ENCODE results near the gene RNFT2. TPM values are rescaled to one million over a fixed set of nuclear protein-coding genes. Genes with fewer than 3 reads are reported as not detected.

RNFT2 gene
- total and polyA plus RNA-seq, 7 donors = 0.04 to 0.64 (median 0.36) TPM

DNA sequence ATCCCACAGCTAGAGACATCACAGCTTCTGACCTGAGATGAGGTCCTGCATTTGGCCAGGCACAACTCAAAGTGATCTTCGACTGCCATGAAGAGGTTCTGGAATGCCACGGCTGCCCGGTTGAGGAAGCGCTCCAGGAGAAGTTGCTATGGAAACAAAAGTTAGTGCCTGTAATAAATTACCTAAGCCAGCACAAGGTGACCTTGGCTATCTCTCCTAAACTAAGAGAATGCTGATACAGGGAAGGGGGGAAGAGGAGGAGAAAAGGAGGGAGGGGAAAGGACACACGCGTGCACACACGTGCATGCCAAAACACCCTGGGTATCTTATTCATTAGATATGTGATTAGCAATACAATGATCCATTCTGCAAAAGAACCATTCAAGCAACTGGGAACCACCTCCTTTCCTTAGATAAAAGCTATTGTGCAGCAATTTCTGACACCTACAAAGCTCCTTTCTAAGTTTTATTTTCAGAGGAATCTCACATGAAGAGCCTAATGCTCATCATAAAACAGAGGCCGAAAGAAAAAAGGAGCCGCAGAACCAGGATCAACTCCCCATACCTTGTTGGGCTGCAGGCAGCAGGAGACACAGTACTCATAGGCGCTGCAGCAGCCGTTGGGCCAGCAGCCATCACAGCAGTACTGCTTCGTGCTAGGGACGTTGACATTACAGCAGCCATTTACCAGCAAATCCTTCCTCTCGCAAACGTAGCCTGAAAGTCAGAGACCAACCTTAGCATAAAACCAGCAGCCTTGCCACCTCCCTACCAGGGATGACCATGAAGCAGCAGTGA, 18.2 kb upstream of the RNFT2 start:
- peaks cover 37% of the 10 kb centered on the region for H3K4me1 ChIP-seq
- H3K36me3 ChIP-seq (ENCODE audit: insufficient read depth in 1 of 2, low read depth in 1 of 2) = peaks cover 3 to 24% of the 10 kb centered on the region in 2 donors
- no peaks in the 10 kb centered on the region for H3K9me3 ChIP-seq
- intact Hi-C loops (cut with DNase I) = loop anchor here in 1 of 2 donors (5.0 to 10.0 kb wide), 2 partner anchors 102 to 735 kb away; no protein-coding TSS in a partner anchor
- H3K27me3 ChIP-seq (ENCODE audit: insufficient read depth in 3 of 3, low read length in 2 of 3) = no peaks in the 10 kb centered on the region
- TF ChIP-seq, protein P1, sequence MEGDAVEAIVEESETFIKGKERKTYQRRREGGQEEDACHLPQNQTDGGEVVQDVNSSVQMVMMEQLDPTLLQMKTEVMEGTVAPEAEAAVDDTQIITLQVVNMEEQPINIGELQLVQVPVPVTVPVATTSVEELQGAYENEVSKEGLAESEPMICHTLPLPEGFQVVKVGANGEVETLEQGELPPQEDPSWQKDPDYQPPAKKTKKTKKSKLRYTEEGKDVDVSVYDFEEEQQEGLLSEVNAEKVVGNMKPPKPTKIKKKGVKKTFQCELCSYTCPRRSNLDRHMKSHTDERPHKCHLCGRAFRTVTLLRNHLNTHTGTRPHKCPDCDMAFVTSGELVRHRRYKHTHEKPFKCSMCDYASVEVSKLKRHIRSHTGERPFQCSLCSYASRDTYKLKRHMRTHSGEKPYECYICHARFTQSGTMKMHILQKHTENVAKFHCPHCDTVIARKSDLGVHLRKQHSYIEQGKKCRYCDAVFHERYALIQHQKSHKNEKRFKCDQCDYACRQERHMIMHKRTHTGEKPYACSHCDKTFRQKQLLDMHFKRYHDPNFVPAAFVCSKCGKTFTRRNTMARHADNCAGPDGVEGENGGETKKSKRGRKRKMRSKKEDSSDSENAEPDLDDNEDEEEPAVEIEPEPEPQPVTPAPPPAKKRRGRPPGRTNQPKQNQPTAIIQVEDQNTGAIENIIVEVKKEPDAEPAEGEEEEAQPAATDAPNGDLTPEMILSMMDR (IDR thresholded peaks at IDR 0.05) = no peak
- no peak overlapping the region for H3K4me3 ChIP-seq
- DNase-seq = no peak
- no peak for ATAC-seq
- peak overlapping the region; percentile 82 for H3K27ac ChIP-seq
- WGBS, 3 donors = 68 to 71% (median 70%) methylated on average over 15 of the region's 15 CpGs

DNA sequence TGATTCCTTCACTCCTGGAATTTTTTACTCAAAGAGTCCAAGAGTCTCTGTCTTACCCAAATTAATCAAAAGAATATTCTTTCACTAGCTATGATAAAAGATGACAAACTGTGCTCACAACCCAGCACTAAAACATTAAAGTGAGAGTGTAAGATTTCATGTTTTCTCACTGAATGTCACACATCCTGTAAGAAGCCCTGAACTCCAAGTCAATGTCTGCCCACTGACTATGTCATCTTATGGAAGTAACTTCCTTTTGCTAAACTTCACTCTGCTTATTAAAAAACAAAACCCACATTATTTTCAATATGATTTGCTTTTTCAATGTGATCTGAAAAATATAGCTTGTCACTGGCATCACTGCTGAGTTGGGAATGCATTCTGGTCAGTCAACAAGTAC, 15.9 kb upstream of the RNFT2 start:
- H3K4me1 ChIP-seq = peaks cover 26% of the 10 kb centered on the region
- TF ChIP-seq, protein P1 (IDR thresholded peaks at IDR 0.05) = no peak
- ATAC-seq = no peak
- H3K4me3 ChIP-seq = no peak overlapping the region
- DNase-seq = no peak
- intact Hi-C loops (cut with DNase I) = loop anchor here in 1 of 2 donors (5.0 kb wide), 1 partner anchor 100 kb away; no protein-coding TSS in a partner anchor
- H3K27me3 ChIP-seq (ENCODE audit: insufficient read depth in 3 of 3, low read length in 2 of 3) = no peaks in the 10 kb centered on the region
- H3K36me3 ChIP-seq (ENCODE audit: insufficient read depth in 1 of 2, low read depth in 1 of 2) = peaks cover 0 to 24% of the 10 kb centered on the region in 2 donors
- no peaks in the 10 kb centered on the region for H3K9me3 ChIP-seq
- no peak overlapping the region for H3K27ac ChIP-seq

DNA sequence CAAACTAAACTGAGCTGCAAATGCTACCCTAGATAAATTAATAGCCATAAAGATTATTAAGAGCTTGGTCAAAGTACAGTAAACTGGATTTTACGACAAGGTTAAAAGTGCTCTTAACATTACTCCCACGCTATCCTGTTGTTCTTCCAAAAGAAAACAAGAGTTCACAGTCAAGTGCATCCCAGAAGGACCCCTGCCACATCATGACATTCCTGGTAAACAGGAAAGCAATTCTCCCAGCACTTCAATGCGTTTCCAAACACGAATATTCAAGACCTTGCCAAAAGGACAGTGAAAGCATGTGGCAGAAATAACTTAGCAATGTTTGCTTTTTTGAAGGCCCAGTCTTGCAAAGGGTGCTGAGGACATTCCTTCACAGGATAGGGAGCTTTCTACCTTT, 11.4 kb upstream of the RNFT2 start:
- Histone ChIP-seq H3K4me1 (no peaks in the 10 kb centered on the region), H3K27me3 (ENCODE audit: insufficient read depth in 3 of 3, low read length in 2 of 3) (no peaks in the 10 kb centered on the region), H3K27ac (no peak overlapping the region), H3K36me3 (ENCODE audit: insufficient read depth in 1 of 2, low read depth in 1 of 2) (peaks cover 0 to 35% of the 10 kb centered on the region in 2 donors), H3K9me3 (no peaks in the 10 kb centered on the region), H3K4me3 (no peak overlapping the region)
- TF ChIP-seq, protein P1 (IDR thresholded peaks at IDR 0.05) = no peak
- intact Hi-C loops (cut with DNase I) = no loop called here
- WGBS, 3 donors = 41 to 47% (median 45%) methylated on average over 4 of the region's 4 CpGs
- ATAC-seq (no peak), DNase-seq (no peak)

DNA sequence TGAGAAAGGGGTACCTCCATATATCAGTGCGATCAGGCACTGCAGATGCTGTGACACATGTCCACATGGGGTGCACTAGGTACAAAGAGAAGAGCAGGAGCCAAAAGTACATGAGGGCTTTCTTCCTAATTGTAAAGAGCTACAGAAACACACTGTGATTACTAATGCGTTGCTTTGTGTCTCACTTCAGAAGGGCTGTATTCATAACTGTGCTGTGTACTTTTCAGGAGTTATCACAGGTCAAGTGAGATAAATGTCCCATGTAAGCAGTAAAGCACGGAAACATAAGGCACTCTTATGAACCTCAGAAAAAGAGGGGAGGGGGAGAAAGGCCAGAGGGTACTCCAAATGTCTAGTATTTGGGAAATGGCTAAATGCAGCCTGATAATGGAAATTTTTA, 10.9 kb upstream of the RNFT2 start:
- Histone ChIP-seq H3K4me1 (no peaks in the 10 kb centered on the region), H3K27me3 (ENCODE audit: insufficient read depth in 3 of 3, low read length in 2 of 3) (no peaks in the 10 kb centered on the region), H3K27ac (no peak overlapping the region), H3K9me3 (no peaks in the 10 kb centered on the region), H3K36me3 (ENCODE audit: insufficient read depth in 1 of 2, low read depth in 1 of 2) (peaks cover 0 to 35% of the 10 kb centered on the region in 2 donors), H3K4me3 (no peak overlapping the region)
- intact Hi-C loops (cut with DNase I) = no loop called here
- 91 to 94% (median 94%) methylated on average over 3 of the region's 3 CpGs for WGBS, 3 donors
- TF ChIP-seq, protein P1 (IDR thresholded peaks at IDR 0.05) = no peak
- no peak for DNase-seq
- no peak for ATAC-seq
